Endometrial microvascular endothelial cells (primary cell): ENCODE data around the gene TAF9. TPM values are rescaled to one million over a fixed set of nuclear protein-coding genes. Genes with fewer than 3 reads are reported as not detected.
"Not testable (repeated sequence)": the region's sequence is repeated elsewhere in the genome, so short reads cannot be mapped to it uniquely, and the experiment has no call there.

Experiments used
- in situ Hi-C: cut with HindIII; loops from 2 replicates; pipeline ENCODE4 v1.10.0; 2017; ENCODE audit warnings: low sequenced_read_pairs, low pct_unique_long_range_greater_than_20kb; ENCODE audit errors: inconsistent ontology term
- total RNA-seq: library from RNA; depleted of rRNA; stranded (reverse); fragments of >200 nt; gene quantifications from one replicate; pipeline ENCODE4 v1.2.3, GENCODE V29; 2015; ENCODE audit errors: inconsistent ontology term

Gene TAF9
- 80.9 TPM for total RNA-seq

GRCh38 chr5:69369340-69370121 lies at the start of gene TAF9, which contains the start of the genes AK6 and RAD17:
TAF9 (minus strand) TSS chr5:69369520; CDS start chr5:69365737, 3,783 bp downstream.
AK6 (minus strand) TSS chr5:69369520; CDS start chr5:69369490, 30 bp downstream.
RAD17 (plus strand) TSS chr5:69369818; CDS start chr5:69372209, 2,391 bp downstream.
- in situ Hi-C loops = no loop called here

GRCh38 chr5:69418554-69418953 lies 49.2 kb upstream of the TAF9 start:
- in situ Hi-C loops = no loop called here

GRCh38 chr5:69416699-69417098 lies 47.4 kb upstream of the TAF9 start:
- in situ Hi-C loops = no loop called here

- in situ Hi-C loops = no loop called here
Measured at GRCh38 chr5:69416180-69416579, 46.9 kb upstream of the TAF9 start.

GRCh38 chr5:69415584-69415958 lies 46.3 kb upstream of the TAF9 start:
- in situ Hi-C loops = no loop called here

GRCh38 chr5:69414885-69415583 lies 45.7 kb upstream of the TAF9 start, which contains the start of gene MARVELD2:
MARVELD2 (plus strand) TSS chr5:69415116; CDS start chr5:69419386, 4,270 bp downstream.
- in situ Hi-C loops = no loop called here

GRCh38 chr5:69404659-69405330 lies 35.5 kb upstream of the TAF9 start:
- in situ Hi-C loops = no loop called here

- in situ Hi-C loops = no loop called here
Measured at GRCh38 chr5:69378376-69378775, 9.1 kb upstream of the TAF9 start.

- in situ Hi-C loops = no loop called here
Measured at GRCh38 chr5:69374911-69375446, 5.7 kb upstream of the TAF9 start.

- in situ Hi-C loops = no loop called here
Measured at GRCh38 chr5:69372394-69372793, 3.1 kb upstream of the TAF9 start.

- in situ Hi-C loops = not testable (repeated sequence)
Measured at GRCh38 chr5:69370335-69370734, 1.0 kb upstream of the TAF9 start.

- in situ Hi-C loops = no loop called here
Measured at GRCh38 chr5:69368458-69369339, 621 bp downstream of the TAF9 start.

GRCh38 chr5:69367697-69368279 lies 1.5 kb downstream of the TAF9 start:
- in situ Hi-C loops = no loop called here

- in situ Hi-C loops = no loop called here
Measured at GRCh38 chr5:69364850-69365249, 4.5 kb downstream of the TAF9 start.

- in situ Hi-C loops = no loop called here
Measured at GRCh38 chr5:69364414-69364813, 4.9 kb downstream of the TAF9 start.

GRCh38 chr5:69360442-69360841 lies 8.9 kb downstream of the TAF9 start:
- in situ Hi-C loops = no loop called here

GRCh38 chr5:69359699-69360098 lies 9.6 kb downstream of the TAF9 start:
- in situ Hi-C loops = no loop called here

GRCh38 chr5:69350664-69351063 lies 18.7 kb downstream of the TAF9 start:
- in situ Hi-C loops = no loop called here
